HG03439 (cell line): ENCODE results near the gene CYTH4.

ENCODE experiments used
- ATAC-seq: cut with Tn5 transposase; IDR thresholded peaks from one replicate; pipeline ENCODE4 v1.9.1; 2021; ENCODE audit warnings: mild to moderate bottlenecking, moderate library complexity; ENCODE audit not compliant: unreplicated experiment

The CYTH4 gene

GRCh38 chr22:37343348-37343747 lies 61.0 kb downstream of the CYTH4 start:
- no peak for ATAC-seq

GRCh38 chr22:37343863-37344734 lies 61.8 kb downstream of the CYTH4 start:
- ATAC-seq, result no peak

GRCh38 chr22:37344735-37345449 lies 62.6 kb downstream of the CYTH4 start:
- no peak for ATAC-seq

- no peak for ATAC-seq
Observed at GRCh38 chr22:37345863-37346504, 63.7 kb downstream of the CYTH4 start.

- no peak for ATAC-seq
Observed at GRCh38 chr22:37346505-37346895, 64.2 kb downstream of the CYTH4 start.

GRCh38 chr22:37349043-37349814 lies 66.9 kb downstream of the CYTH4 start:
- no peak for ATAC-seq

- ATAC-seq, result no peak
Observed at GRCh38 chr22:37351232-37351631, 68.9 kb downstream of the CYTH4 start.

GRCh38 chr22:37352481-37352880 lies 70.2 kb downstream of the CYTH4 start:
- no peak for ATAC-seq

GRCh38 chr22:37353839-37354238 lies 71.5 kb downstream of the CYTH4 start:
- ATAC-seq, result no peak

GRCh38 chr22:37354261-37354660 lies 72.0 kb downstream of the CYTH4 start:
- ATAC-seq, result no peak

- no peak for ATAC-seq
Observed at GRCh38 chr22:37354670-37355069, 72.4 kb downstream of the CYTH4 start.

- ATAC-seq, result no peak
Observed at GRCh38 chr22:37355174-37355573, 72.9 kb downstream of the CYTH4 start.

- ATAC-seq, result no peak
Observed at GRCh38 chr22:37356922-37357321, 74.6 kb downstream of the CYTH4 start.

- ATAC-seq, result no peak
Observed at GRCh38 chr22:37357446-37358075, 75.3 kb downstream of the CYTH4 start.

GRCh38 chr22:37358386-37358785 lies 76.1 kb downstream of the CYTH4 start:
- no peak for ATAC-seq

GRCh38 chr22:37358917-37359316 lies 76.6 kb downstream of the CYTH4 start:
- ATAC-seq, result no peak

- ATAC-seq, result no peak
Observed at GRCh38 chr22:37362621-37363020, 80.3 kb downstream of the CYTH4 start.

GRCh38 chr22:37363261-37363992 lies 81.1 kb downstream of the CYTH4 start:
- ATAC-seq, result no peak
